Measurements from ENCODE around the gene NALCN.

Gene NALCN

DNA sequence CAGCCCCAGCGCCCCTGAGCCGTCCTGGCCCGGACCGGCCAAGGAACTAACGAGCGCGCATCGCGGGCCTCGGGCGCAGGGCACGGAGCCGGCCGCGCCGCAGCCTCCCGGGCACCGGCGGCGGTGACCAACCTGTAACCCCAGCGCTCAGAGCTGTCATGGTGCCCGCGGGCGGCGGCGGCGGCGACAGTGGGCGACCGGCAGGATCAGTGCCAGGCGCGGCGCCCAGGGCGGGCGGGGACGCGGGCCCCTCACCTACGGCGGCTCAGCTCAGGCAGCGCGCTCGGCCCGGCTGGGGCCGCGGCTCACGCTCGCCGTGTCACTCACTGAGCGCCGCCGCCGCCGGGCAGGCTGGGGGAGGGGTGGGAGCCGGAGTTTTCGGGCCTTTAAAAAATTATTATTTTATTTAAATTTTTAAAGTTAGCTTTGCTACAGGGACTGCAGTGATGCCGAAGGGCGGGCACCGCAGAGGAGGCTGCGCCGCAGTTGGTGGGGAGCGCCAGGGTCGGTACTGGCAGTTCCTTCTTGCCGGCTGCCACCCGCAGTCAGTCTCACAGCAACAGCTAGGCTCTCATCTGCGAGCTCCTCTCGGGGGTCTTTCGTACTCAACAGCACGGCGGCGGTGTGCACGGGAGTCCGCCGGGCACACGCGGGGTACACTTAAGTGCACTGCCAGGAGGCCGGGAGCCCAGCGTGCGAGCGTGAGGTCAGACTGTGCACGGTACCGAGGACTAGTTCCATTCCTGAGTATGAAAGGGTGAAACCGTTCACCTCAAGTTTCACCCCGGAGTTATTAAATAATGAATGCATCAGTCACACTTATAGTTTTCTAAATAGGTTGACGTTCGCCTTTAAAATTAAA is at the start of gene NALCN:
NALCN (minus strand) TSS at position 328 of the 862 bp plus-strand sequence. CDS start 17,382 bp downstream, outside the sequence.
- no peak for DNase-seq

DNA sequence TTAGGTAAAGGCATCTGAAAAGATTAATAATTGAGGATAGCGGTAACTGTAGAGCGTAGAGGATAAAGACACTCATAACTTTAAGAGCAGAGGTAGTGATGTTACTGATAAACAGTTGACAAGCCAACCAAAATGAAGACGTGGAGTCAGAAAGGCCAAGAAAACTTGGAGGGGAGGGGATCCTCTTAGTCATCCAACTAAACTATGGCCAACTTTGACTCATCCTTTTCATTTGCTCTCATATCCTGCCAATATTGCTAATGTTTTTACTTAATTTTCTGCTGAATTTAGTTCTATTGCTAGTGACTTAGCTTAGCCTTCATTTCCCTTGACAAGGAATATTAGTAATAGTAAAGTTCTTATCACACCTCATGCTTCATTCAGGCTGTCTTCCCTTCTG is 49.6 kb upstream of the NALCN start:
- DNase-seq = no peak

DNA sequence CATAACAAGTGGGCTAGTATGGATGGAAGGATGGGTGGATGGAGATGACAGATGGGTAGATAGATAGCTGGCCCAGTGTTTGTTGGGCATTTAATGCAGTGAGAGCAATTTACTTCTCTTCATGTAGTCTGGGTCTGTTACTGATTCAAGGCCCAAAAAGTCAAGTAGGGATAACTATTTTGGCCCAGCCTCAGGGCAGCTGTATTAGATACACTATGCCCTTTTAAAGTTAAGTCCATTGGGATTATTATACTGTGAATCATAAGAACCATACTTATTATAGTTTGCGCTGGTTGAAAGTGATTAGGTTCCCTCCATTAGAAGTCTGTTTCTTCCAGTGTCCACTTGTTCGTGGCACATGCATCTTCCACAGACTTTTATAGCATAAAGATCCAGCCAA is 40.9 kb upstream of the NALCN start:
- no peak for DNase-seq

DNA sequence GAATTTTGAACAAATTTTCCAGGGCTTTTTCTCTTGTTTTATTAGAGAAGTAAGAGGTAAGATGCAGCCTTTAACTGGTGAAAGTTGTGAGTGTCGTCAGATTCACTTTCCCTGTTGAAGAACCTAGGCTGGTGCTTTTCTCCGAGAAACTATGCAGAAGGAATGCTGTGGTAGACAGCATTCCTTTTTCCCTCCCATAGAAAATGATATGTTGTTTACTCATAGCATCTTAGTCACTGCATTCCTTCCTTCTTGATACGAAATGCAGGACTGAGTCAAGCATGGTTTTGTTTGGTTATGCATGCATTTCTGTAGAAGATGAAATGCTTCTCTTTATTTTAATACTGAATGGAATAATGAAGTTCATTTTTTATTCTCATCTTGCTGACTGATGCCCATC is 39.6 kb upstream of the NALCN start:
- DNase-seq = no peak

DNA sequence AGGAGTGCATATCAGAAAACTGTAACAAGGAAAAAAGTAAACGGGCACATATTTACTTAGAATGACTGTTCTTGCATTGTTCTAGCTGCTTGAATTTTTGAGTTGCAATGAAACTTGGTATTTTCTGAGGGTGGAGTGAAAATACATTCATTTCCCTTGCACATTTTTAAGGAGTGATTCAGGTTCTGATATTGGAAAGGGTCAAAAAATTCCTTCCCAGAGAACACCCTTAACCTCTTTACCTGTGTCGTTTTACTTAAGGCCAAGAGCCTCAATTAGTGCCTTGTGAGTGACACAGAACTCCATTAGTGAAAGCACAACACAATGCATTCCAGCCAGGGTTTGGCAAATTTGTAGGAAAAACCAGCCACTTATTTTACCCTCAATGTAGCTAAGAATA is 38.5 kb upstream of the NALCN start:
- DNase-seq = no peak

DNA sequence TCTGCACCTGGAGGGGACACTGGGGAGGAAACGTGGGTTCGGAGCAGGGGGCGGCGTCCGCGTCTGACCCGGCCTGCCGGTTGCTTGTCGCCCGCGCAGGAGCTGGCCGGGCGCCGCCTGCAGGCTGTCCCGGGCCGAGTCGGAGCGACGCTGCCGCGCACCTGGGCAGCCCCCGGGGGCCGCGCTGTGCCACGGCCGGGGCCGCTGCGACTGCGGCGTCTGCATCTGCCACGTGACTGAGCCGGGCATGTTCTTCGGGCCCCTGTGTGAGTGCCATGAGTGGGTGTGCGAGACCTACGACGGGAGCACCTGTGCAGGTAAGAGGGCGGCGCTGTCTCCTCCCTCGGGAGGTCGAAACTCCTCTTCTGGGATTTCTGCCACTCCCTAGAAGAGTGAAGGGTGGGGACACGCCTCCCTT is 37.5 kb upstream of the NALCN start:
- DNase-seq = no peak

DNA sequence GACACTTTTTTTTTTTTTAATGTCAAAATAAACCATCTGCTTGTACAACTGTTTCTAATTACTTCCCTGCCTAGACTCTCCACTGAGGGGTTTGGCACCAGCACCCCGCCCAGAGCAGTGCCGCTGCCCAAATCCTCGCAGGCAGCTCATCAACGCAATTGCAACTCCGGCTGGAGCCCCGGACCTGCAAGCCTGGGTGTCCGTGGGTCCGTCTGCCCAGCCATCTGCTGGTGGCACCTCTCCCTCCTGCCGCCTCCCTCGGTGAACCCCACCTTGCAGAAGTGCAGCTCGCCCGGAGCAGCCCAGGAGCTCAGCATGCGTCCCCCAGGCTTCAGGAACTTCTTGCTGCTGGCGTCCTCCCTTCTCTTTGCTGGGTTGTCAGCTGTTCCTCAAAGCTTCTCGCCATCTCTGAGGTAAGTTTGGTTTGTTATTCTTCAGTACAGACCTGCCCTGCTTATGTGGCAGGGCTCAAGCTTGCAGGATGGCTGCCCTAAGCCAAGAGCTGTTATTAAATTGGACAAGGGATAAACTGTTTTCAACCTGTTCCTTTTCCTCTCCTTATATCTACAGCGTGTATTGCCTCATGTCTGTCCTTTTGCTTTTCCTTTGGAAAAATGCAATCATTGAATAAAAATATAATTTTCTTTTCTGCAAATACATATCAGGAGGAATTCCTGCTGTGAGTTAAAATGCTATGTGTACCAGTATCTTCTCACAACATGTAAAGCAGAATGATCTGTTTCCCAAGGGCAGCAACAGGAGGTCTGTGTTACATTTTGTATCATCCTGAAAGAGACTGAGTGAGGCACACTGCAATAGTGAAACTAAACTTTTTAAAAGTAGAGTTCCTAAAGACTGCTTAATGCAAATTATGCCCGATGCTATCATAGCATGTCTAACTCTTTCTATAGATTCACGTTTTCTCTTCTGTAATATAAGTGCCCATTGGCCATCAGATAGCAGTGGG is 36.5 kb upstream of the NALCN start, which contains the start of gene ITGBL1:
ITGBL1 (plus strand) TSS at position 157 of the 967 bp plus-strand sequence; CDS start at position 316, 159 bp downstream.
- no peak for DNase-seq

DNA sequence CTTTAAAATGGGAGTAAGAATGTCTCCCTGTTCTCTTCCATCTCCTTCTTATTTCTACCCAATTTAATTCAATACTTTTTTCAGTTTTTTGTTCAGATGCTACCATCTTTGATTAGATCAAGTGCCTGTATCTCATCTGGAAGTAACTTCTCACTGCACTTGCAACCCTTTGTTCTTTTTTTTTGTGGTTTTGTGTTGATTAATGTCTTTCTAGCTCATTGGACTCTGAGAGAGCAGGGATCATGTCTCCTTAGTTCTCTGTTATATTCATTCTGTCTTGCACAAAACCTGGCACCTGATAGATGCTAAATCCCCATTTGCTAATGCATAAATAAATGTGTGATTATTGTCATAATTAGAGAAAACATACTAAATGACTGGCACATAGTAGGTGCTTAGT is 35.3 kb upstream of the NALCN start:
- DNase-seq = no peak

DNA sequence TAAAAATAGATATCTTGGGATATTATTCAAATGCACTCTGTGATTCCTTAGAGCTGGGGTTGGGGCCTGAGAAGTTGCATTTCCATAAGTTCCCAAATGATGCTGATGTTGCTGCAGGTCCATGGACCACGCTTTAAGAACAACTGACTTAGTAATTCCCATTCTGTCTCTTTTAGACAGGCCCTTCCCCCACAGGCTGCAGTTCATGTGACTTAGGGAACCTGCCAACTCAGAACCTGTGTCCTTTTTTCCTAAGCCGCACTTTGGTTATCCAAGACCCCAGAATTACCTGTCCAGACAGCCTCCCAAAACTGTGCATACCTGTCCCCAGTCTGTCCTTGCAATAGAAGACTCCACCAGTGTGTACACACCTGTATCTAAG is 34.4 kb upstream of the NALCN start:
- DNase-seq = no peak

DNA sequence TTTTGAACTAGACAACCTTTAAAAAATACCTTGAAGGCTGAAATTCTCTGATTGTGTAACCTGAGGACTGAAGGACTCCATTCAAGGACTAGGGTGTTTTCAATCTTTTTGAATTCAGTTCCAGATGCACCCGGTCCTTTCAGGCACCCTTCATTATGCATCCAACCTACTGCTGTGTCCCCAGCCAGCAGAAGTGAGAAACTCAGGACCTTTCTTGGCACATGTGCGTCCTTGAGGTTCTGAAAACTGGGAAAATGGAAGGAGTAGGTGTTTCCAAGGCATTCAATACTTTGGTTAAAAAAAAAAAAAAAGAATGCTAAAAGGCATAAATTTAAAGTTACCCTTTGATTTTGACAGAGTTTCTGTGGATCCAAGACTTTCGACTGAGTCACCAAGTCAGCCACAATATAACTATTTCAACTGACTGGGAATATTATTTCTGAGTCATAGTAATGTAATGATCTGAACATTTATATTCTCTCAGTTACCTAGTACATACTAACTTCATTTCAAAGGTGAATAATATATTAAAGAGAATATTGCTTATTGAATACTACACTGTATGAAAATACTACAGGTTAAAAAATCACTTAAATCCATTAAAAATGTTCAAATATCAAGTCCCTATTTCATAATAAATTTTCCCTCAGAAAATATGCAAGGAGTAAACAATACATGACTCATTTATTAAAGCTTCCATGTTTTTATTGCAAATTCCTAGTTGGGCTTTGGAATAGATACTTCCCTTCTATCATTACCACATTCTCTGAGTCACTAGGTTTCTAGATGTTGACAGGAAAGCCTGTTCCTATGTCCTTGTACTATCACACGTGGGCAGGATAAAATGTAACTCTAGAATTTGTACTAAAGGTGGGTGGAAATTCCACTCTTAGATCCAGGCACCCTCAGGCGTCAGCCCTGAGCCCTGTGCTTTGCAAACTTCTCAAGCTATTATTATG is 33.8 kb upstream of the NALCN start:
- DNase-seq = no peak

DNA sequence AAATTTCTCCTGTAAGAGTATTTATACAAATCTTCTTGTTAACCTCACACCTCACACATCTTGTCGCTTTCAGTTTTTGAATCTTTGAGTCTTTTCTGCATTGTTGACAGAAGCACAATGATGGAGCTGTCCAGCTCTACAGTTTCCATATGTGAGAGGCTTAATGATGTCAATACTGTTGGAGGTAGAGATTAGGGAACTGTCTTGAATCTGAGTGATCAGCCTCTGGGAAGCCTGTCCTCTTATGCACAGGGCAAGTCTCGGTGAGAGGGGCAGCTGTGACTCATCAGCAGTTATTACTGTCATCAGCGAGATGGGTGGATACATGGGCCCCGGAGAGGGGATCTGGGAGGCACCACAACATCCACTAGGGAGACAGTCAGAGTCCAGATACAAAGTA is 31.5 kb upstream of the NALCN start:
- no peak for DNase-seq

DNA sequence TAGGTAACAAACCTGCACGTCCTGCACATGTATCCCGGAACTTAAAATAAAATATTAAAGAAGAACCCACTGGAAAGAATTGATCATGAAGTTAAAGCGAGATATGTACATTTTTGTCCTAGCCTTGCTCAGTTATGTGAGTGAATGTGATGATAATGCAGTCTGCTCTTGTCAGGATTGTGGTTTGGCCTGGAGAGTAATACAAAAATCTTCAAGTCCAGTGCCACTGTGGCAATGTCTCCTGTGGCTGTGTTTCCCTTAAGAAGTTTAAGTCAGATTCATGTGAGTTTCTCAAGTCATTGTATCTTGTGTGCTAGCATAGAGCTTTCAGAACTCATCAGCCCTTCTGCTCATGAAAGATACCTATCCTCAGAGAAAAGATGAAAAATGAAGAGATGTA is 18.2 kb upstream of the NALCN start:
- no peak for DNase-seq

DNA sequence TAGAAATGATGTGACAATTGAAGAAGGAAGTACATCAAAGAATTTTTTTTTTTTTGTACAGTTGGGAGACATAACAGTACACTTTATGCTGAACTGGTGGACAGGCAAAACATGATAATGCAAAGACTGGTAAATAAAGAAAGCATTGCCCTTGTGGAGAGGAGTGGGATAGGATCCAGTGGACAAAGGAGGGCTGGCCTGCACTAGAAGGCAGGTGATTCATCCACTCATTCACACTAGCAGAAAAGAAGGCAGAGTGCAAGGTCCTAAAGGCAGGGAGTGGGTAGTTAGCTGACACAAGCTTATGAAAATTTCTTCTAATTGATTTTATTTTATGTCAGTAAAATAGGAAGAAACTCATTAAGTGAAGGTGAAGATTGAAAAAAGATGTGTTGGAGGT is 17.6 kb upstream of the NALCN start:
- no peak for DNase-seq

DNA sequence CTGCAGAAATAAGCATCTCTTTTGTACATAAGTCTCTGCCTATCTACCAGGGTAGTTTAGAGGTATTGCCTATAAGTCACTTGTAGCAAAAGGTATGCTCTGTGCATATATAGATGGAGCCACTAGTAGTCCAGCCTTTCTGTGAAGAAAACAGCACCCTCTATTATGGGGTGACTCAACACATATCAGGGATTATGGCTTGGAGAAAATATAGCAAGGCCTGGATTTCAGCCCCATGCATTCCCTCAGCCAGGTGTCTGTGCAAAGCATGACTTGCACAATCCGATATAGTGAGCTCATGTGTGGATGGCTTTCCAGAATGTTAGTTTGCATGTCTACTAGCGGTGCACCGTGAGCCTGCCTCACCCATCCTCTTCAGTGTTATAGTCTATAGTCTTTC is 13.4 kb upstream of the NALCN start:
- no peak for DNase-seq

DNA sequence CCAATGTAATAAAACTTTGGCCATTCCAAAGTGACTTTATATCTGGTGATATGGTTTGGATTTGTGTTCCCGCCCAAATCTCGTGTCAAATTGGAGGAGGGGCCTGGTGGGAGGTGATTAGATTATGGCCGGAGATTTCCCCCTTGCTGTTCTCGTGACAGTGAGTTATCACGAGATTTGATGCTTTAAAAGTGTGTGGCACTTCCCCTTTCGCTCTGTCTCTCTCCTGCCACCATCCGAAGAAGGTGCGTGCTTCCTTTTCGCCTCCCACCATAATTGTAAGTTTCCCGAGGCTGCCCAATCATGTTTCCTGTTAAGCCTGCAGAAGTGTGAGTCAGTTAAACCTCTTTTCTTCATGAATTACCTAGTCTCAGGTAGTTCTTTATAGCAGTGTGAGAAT is 9.3 kb upstream of the NALCN start:
- no peak for DNase-seq

DNA sequence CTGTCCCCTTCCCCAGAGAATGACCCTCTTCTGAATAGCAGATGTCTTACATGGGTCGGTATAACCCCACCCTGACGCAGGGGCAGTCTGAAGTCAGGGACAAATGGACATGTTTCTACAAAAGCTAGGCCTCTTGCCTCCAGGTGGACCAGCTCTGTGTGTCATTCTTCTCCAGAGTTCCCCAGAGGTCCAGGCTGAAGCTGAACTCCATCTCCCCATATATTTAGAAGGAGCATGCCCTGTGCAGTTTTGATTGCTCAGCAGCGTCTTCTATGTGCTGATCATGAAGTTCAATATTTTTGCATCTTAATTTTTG is 8.8 kb upstream of the NALCN start:
- DNase-seq = no peak

DNA sequence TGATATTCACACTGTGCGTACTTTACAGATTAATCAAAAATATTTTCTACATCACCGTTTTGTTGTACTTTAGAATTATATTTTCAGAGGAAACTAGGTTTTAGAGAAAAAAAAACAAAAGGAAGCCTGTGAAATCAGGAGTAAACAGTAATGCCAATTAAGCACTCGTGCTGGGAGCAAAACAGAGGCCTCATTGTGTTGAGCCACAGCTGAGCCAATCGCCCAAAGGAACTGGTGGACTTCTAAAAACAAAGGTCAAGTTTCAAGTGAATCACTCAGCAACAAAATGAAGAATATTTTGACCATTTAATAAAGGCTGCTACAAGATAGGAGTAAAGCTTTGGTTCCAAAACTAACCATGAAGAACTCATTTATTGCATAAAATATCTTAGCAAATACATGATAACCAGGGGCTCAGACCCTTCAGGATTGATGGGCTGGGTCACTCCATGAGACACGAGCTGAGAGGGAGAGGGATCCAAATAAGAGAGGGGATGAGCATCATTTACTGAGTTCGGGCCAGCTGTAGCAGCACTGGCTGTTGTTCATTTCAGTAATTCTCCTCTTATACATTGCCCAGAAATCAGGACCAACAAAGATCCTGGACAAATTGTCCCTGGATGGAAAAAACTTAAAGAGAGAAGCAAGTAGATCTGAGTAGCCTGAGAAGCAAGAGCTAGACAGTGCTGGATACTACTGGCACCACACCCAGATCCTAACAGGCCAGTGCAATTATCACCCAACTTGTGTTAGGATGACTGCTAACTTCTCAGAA is 8.3 kb upstream of the NALCN start:
- DNase-seq = no peak

DNA sequence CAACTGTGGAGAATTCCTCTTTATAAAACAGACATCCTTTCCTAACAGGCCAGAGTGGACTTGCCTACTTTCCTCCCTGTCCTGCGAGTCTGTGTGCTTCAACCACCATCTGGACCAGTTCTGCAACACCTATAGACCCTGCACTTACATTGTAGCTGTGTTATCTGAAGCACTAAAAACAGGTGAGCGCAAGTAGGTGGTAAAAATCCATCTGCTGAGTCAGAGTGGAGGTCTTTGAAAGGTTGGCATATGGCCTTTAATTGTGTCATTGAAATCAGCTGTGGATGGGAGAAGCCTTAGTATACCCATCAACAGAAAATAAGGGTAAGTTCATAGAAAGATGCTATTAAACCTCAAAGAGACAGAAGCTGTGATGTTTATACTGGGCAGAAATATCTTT is 7.6 kb upstream of the NALCN start:
- no peak for DNase-seq

DNA sequence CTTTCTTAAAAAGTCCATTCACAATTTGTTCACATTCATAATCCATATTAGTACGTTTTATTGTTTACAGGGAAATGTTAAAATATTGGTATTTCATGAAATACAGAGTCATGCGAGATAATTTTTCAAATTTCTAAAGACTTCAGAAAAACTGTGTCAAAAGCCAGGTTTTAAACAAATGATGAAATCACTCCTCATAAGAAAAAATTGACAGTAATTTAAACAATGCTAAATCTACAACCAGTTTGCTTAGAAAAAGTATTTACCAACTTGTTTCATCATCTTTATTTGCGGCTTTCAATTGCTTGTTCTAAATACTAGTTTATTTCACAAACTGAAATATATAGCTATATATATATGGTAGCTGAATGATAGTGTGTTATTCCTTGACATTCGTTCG is 1.2 kb upstream of the NALCN start:
- DNase-seq = no peak

DNA sequence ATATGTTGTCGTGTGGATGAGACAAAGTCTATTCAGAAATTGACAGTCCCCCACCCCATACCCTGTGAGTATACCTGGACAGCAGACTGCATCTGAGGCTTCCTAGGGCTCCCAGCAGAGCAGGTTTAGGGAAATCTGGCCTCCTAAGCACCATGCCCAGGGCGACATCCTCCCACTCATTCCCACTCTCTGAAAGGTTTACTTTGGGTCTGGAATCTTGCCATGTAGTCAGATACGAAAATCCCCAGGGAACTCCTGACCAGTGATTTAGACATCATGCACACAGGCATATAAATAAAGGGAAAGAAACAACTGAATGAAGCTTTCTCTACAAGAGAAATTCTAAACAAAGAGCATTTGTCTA is 717 bp upstream of the NALCN start:
- no peak for DNase-seq

DNA sequence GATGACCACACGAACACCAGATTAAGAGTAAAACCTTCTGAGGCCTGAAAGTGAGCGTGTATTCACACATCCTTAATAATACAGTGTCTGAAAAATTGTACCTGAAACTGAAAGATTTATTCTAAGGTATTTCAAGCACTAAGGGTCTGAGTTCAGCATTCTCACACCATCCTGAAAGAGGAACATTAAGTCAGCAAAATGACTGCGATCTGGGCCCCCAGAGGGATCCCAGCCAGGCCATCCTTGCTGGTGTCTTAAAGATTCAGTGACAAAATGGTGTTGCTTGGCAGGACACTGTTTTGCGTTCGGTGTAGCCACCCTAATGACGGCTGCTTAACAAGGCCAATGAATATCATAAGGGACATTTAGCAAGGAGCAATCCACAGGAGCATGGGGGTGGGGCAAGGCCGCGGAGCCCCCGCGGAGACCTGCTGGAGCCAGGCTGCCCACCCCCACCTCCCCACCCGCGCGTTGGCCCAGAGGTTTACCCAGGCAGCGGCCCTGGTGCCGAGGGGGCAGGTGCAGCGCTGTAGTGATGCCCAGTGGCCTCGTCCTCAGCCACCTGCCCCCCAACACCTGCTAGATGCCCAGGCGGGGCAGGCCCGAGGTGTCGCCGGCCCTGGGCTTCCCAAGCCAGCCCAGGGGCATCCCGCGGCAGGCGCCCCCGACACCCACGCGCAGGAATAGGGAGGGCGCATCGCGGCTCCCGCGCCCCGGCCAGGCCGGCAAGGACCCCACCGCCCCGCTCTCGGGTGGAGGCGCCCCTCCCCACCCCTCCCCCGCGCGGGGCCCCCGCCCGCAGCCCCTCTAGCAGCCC is 742 bp downstream of the NALCN start:
- no peak for DNase-seq
